Activated CD4-positive, alpha-beta T cell treated with anti-CD3 and anti-CD28 coated beads, Interleukin-2, Interleukin-4, amounts not matched to agents 100 ng/mL and 50 ng/mL, durations not matched to agents 16 hours and 8 hours (primary cell): ENCODE data around the gene PAM16.

Experiments
- DNase-seq: peaks from one replicate; pipeline ENCODE4 v3.0.0-alpha.2; 2020; ENCODE audit warnings: low spot score

The PAM16 gene

GRCh38 chr16:4319454-4320421, 31.4 kb downstream of the PAM16 start:
- DNase-seq: peak; percentile 42

GRCh38 chr16:4318967-4319366, 32.2 kb downstream of the PAM16 start:
- no peak for DNase-seq

DNA sequence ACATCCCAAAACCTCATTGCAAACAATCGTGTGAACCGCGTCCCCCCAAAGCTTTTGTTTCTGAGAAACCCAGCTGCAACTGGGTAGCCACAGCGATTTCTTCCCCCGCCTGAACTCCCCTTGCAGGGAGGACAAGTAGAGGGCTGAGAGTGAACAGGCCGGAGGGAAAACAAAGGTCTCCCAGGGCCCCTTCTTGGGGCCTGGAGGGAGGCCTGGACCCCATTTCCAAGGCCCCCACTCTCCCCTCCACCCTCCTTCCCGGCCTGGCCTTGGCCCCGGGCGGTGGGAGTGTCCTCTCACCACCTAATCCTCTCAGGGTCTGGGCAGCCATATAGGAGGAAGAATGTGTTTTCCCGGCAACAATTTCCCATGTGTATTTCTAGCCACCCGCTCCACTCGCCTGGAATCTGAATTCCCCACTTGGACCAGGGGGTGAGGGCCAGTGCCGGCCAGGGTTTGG, 32.6 kb downstream of the PAM16 start:
- no peak for DNase-seq

- no peak for DNase-seq
These were observed 33.3 kb downstream of the PAM16 start for GRCh38 chr16:4317532-4318450.

DNA sequence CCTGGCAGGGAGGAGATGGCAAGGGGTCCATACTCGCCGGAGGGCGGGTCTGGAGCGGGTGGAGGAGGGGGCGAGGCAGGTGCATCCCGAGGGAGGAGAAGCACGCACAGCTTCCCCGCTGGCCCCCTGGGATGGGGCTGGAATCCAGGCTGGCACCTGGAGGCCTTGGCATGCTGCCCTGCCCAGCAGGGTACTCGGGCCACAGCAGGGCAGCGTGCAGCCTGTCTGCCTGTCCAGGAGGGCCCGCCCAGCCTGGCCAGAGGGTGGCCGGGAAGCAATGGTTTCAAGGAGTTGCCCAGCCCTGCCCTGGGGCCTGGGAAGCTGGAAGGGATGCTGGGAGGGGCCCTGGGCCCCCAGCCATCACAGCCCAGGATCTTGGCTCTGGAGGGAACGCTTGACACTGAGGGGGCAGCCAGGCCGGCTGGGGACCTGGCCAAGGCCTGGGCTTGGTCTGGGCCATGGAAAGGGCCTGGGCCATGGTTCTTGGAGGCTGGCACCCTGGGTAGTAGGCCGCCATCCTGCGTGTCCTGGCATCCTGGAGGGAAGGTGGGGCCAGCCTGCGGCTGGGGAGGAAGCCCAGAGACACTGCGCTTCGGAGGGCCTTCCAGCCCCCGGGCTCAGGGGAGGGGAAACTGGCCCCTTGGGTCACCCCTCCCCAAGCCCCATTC, 34.1 kb downstream of the PAM16 start:
- no peak for DNase-seq

GRCh38 chr16:4316108-4316863, 34.8 kb downstream of the PAM16 start:
- no peak for DNase-seq

- no peak for DNase-seq
These were observed 35.7 kb downstream of the PAM16 start, which contains the start of gene GLIS2 for GRCh38 chr16:4315186-4316107. Gene GLIS2, plus strand, starts transcription at chr16:4316067. Its CDS starts 16,214 bp downstream, at chr16:4332281.

GRCh38 chr16:4314532-4315185, 36.5 kb downstream of the PAM16 start:
- DNase-seq: no peak

DNA sequence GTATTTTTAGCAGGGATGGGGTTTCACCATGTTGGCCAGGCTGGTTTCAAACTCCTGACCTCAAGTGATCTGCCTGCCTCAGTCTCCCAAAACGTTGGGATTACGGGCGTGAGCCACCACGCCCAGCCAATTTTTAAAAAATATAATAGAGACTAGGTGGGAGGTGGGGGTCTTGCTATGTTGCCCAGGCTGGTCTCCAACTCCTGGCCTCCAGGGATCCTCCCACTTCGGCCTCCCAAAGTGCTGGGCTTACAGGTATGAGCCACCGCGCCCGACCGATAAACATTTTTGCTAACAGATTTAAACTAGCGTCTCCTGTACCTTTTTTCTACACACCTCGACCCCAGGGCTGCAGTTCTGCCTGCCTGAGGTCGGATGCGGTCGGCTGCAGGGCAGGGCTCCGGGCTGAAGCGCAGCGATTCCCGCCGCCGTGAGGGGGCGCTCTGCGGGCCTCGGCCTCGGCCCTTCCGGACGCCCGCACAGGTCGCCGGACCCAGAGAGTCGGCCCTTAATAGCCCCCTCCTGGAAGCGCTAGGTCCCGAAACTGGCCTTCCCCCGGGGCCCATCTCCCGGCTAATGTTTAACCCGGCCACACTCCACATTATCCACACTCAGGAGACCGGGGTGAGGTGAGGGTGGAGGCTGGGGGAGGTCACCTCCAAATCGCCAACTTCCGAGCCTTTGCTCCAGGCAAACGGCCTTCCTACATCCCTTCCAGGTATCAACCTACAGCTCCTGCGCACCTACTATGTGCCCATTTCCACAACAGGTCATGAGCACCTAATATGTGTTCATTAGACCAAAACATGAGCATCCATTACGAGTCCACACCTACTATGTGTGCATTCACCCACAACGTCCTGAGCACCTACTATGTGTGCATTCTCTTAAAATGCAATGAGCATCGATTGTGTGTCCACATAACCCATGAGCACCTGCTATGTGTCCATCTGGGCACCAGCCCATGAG, 37.3 kb downstream of the PAM16 start:
- no peak for DNase-seq

DNA sequence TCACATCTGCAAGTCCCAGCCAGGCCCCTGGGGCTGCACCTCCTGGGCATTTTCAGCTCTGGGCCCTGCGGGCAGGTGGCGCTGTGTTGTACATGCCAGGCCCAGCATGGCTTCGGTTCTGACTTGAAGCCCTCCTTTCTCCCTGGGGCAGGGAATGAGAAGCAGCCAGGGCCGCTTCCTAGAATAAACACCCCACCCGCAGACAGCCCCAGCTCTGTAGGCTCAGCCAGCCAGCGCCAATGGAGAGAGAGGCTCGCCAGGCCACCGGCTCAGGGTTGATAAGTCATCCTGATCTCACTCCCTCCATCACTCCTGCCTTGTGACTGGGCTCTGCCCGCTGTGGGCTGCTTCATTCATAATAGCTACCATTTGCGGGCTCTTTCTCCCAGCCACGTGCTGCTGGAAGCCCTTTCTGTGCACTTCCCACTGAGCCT, 41.3 kb downstream of the PAM16 start:
- DNase-seq: peak; percentile 62

- no peak for DNase-seq
These were observed 41.9 kb downstream of the PAM16 start for GRCh38 chr16:4309102-4309832.

DNA sequence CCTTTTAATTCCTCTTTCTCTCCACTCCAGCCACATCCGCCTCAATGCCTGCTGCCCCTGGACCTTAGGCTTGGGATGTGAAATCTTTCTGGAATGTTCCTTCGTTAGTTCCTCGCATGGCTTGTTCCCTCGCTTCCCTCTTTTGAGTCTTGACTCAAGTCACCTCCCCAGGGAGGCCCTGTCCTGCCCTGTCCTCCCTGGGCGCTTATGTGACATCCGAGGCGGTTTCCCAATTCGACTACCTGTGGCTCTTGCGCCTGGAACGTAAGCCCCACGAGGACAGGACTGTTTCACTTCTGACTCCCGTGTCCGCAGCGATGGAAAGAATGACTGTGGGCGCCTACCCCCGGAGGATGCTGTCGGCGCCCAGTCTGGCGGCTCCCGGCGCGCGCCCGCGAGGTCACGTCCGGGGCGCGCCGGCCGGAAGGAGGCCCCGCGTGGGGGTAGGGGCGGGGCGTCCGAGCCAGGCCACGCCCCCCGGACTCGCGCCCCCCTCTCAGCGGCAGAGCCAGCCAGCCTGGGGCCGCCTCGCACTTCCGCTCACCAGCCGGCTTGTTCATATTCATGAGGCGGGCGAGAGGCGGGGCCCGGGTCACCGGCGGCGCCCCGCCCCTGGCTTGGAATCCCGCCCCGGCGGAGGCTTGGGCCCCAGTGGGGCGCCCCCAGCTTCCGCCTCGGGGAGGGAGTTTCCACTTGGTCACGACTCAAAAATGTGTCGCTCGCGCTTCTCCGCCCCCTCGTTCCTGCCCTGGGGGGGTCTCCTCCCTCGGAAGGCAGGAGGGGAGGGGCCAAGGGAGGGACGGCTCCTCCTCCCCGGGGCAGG, 43.7 kb downstream of the PAM16 start:
- DNase-seq: peak; percentile 95

- DNase-seq: peak; percentile 25
These were observed 44.5 kb downstream of the PAM16 start for GRCh38 chr16:4306470-4307214.

DNA sequence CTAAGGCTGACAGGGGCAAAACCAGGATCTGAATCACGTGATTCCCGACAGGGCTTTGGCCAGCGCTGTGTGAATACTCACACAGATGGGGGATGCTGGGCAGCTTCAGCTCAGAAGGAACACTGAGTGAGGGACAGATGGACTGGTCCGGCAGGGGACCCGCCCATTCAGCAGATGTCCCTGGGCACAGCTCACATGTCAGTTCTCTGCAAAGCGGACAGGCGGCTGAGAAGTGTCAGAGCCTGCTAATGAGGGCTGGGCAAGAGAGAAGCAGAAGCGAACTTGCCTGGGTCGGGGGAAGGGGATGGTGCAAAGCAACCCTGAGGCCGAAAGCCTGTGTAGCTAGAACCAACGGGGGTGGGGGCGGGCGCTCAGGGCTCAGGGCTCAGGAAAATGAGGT, 47.1 kb downstream of the PAM16 start:
- DNase-seq: no peak

DNA sequence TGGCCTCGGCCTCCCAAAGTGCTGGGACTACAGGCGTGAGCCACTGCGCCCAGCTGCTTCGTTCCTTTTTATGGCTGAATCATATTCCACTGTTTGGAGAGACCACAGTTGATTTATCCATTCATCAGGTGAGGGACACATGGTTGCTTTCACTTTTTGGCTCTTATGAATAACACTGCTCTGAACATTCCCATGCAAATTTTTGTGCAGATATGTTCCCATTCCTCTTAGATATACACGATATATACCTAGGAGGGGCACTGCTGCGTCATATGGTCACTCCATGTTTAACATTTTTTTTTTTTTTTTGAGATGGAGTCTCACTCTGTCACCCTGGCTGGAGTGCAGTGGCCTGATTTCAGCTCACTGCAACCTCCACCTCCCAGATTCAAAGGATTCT, 49.2 kb downstream of the PAM16 start:
- no peak for DNase-seq

GRCh38 chr16:4301177-4301576, 49.9 kb downstream of the PAM16 start:
- no peak for DNase-seq
